ENCODE measurements around the gene PPFIBP1. TPM values are rescaled to one million over a fixed set of nuclear protein-coding genes. Genes with fewer than 3 reads are reported as not detected.
A peak's percentile ranks its signal among the peaks of the same experiment; 100 is the strongest.

PPFIBP1 gene
- total RNA-seq, 1 donor from 2014 or later, result 81.5 TPM

GRCh38 chr12:27502021-27502435, 22.0 kb upstream of the PPFIBP1 start:
- no peak overlapping the region for H3K4me3 ChIP-seq (ENCODE audit: low read depth, low read length)
- no peak for DNase-seq (ENCODE audit: low read depth)
- TF ChIP-seq, protein P1, sequence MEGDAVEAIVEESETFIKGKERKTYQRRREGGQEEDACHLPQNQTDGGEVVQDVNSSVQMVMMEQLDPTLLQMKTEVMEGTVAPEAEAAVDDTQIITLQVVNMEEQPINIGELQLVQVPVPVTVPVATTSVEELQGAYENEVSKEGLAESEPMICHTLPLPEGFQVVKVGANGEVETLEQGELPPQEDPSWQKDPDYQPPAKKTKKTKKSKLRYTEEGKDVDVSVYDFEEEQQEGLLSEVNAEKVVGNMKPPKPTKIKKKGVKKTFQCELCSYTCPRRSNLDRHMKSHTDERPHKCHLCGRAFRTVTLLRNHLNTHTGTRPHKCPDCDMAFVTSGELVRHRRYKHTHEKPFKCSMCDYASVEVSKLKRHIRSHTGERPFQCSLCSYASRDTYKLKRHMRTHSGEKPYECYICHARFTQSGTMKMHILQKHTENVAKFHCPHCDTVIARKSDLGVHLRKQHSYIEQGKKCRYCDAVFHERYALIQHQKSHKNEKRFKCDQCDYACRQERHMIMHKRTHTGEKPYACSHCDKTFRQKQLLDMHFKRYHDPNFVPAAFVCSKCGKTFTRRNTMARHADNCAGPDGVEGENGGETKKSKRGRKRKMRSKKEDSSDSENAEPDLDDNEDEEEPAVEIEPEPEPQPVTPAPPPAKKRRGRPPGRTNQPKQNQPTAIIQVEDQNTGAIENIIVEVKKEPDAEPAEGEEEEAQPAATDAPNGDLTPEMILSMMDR (conservative IDR thresholded peaks at IDR 0.05; ENCODE audit: low read depth, low read length), result no peak

DNA sequence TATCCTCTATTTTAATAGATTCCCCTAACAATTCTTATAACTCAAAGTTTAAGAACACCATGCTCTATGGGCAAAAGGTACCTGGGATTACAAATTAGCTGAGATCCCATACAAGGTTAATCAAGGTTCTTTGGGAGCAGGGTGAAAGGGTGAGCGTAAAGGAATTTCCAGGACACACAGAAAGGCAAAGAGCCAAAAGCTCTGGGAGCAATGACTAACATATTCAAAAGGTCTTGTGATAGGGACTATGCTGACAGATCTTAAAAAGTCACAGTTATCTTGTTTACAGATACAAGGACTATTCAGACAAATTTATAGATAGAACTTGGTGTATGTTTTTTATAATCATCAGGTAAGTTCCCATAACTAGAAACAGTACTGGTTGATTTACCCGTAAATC, 19.5 kb upstream of the PPFIBP1 start:
- TF ChIP-seq, protein P1 (conservative IDR thresholded peaks at IDR 0.05; ENCODE audit: low read depth, low read length), result no peak
- peak; percentile 83 for DNase-seq (ENCODE audit: low read depth)
- no peak overlapping the region for H3K4me3 ChIP-seq (ENCODE audit: low read depth, low read length)

DNA sequence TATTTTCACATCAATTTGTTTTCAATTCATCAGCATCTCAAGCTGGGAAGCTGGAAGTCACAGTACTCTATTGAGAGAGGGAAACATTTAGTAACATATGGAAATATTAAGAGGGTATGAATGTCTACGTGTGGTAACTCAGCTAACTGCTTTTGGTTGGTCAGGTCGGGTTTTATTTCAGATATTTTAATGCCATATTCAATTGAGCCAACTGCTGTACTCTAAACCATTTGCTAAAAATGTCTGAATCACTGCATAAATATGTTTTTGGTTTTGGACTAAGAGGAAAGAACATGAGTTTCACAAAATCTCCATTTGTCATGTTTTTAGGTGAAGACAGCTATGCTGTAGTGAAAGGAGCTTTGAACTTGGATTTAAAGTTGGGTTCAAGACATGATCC, 18.9 kb upstream of the PPFIBP1 start:
- no peak overlapping the region for H3K4me3 ChIP-seq (ENCODE audit: low read depth, low read length)
- TF ChIP-seq, protein P1 (conservative IDR thresholded peaks at IDR 0.05; ENCODE audit: low read depth, low read length), result no peak
- no peak for DNase-seq (ENCODE audit: low read depth)

- TF ChIP-seq, protein P1 (conservative IDR thresholded peaks at IDR 0.05; ENCODE audit: low read depth, low read length), result no peak
- no peak overlapping the region for H3K4me3 ChIP-seq (ENCODE audit: low read depth, low read length)
- no peak for DNase-seq (ENCODE audit: low read depth)
Observed at GRCh38 chr12:27505761-27506160, 18.2 kb upstream of the PPFIBP1 start.

- TF ChIP-seq, protein P1 (conservative IDR thresholded peaks at IDR 0.05; ENCODE audit: low read depth, low read length), result no peak
- no peak overlapping the region for H3K4me3 ChIP-seq (ENCODE audit: low read depth, low read length)
- no peak for DNase-seq (ENCODE audit: low read depth)
Observed at GRCh38 chr12:27506645-27507189, 17.3 kb upstream of the PPFIBP1 start.

DNA sequence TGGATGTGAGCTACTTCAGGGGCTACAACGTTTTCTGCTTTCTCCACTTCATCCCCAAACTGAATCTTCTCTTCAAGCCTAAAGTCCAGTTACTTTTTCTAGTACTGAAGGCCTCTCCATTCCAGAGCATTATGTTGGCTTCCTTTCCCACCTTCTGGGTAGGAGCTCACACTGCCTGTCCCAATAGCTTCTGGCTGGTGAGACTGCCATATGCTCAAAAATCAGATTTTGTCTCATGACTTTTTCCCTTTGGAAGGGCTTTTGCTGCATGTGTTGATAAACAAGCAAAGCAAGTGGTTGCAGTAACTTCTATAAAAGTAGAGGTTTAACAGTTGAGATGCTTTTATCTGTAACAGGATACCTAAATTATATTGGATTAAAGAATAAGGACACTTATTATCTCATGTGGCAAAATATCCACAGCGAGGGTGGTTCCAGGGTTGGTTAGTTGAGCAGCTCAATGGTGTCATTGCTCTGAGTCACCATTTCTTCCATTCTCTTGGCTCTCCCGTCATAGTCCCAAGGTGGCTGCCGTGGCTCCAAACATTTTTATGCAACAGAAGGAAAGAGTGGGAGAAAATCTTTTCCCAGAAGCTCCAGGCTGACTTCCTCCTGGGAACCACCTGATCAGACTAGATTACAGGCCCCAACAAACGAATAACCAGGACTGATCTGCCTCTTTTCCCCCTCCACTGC, 15.1 kb upstream of the PPFIBP1 start:
- H3K4me3 ChIP-seq (ENCODE audit: low read depth, low read length), result no peak overlapping the region
- TF ChIP-seq, protein P1 (conservative IDR thresholded peaks at IDR 0.05; ENCODE audit: low read depth, low read length), result no peak
- no peak for DNase-seq (ENCODE audit: low read depth)
